PFSK-1 (cell line): ENCODE results near the gene CSTF2T. TPM values are rescaled to one million over a fixed set of nuclear protein-coding genes. Genes with fewer than 3 reads are reported as not detected.

Source experiments
- FOXP2 ChIP-seq: optimal IDR thresholded peaks from 2 replicates; pipeline ENCODE3; 2011; ENCODE audit warnings: borderline replicate concordance, control low read depth, inconsistent platforms; ENCODE audit not compliant: insufficient read depth; ENCODE audit errors: extremely low read length, extremely low read depth
- POLR2AphosphoS5 ChIP-seq: IDR thresholded peaks from 2 replicates; pipeline ENCODE4 v1.6.1; 2012; ENCODE audit warnings: low read depth, mild to moderate bottlenecking, control low read depth, low read length, moderate library complexity
- SIN3A ChIP-seq: IDR thresholded peaks from 2 replicates; pipeline ENCODE4 v1.6.1; 2012; ENCODE audit warnings: mild to moderate bottlenecking, low read length, moderate library complexity, borderline replicate concordance; ENCODE audit not compliant: insufficient read depth
- TAF1 ChIP-seq: IDR thresholded peaks from 2 replicates; pipeline ENCODE4 v1.6.1; 2012; ENCODE audit warnings: low read length, control low read depth, borderline replicate concordance; ENCODE audit not compliant: insufficient read depth
- polyA plus RNA-seq: library from polyadenylated mRNA; unstranded; fragments of >200 nt; gene quantifications from one replicate; pipeline ENCODE4 v1.2.1, GENCODE V29; 2012; ENCODE audit warnings: low read depth, missing spikeins; ENCODE audit not compliant: insufficient read length
- TF ChIP-seq, protein P1 (sequence below), 2 experiments: IDR thresholded peaks; 2 replicates each; pipeline versions ENCODE4 v1.6.1 to v1.8.0; 2011 to 2012; ENCODE audit warnings: low read depth in 2 of 2, low read length in 2 of 2, control low read depth in 1 of 2, inconsistent platforms in 1 of 2, mild to moderate bottlenecking in 1 of 2, moderate library complexity in 1 of 2; ENCODE audit not compliant: insufficient read depth in 1 of 2

Gene CSTF2T, protein sequence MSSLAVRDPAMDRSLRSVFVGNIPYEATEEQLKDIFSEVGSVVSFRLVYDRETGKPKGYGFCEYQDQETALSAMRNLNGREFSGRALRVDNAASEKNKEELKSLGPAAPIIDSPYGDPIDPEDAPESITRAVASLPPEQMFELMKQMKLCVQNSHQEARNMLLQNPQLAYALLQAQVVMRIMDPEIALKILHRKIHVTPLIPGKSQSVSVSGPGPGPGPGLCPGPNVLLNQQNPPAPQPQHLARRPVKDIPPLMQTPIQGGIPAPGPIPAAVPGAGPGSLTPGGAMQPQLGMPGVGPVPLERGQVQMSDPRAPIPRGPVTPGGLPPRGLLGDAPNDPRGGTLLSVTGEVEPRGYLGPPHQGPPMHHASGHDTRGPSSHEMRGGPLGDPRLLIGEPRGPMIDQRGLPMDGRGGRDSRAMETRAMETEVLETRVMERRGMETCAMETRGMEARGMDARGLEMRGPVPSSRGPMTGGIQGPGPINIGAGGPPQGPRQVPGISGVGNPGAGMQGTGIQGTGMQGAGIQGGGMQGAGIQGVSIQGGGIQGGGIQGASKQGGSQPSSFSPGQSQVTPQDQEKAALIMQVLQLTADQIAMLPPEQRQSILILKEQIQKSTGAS
- polyA plus RNA-seq = 12.1 TPM

DNA sequence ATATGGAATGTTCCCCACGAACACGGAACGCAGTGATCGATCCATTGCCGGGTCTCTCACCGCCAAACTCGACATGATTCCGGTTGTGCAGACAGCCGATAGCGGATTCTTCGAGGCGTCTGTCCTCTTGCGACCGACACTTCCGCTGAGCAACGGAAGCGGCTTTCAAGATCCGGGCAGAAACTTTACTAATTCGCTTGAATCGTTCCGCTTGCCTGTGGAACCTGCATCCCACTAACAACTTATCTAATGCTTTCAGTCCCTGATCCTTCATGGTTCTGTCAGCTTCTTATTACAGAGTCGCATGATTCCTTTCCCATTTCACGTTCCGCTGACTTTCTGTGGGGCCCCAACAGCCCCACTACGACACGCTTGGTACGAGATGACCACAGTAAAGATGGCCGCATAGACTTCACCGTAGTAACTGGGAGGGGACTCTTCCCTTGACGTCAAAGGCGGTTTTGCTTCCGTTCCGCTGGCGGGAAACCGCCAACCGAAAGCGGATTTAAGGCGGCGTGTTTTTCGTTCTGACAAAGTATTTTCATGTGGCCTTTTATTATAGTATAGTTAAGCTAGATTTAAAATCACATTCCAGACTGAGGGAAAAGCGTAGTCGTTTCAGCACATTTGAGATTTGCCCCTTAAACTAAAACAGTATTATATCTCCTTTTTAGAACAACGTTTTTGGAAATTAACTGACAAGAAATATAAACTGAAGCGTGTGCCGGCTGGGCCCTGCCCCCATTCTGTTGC lies at the start of gene CSTF2T:
CSTF2T (minus strand) TSS at position 121 of the 753 bp plus-strand sequence; CDS start at position 75, 46 bp downstream.
- TF ChIP-seq SIN3A (peak; percentile 21; the same call in 1 of the 2 replicates), FOXP2 (no peak), TAF1 (peak; percentile 90; the same call in 1 of the 2 replicates), POLR2AphosphoS5 (peak; percentile 83; the same call in 1 of the 2 replicates)
- TF ChIP-seq, protein P1, sequence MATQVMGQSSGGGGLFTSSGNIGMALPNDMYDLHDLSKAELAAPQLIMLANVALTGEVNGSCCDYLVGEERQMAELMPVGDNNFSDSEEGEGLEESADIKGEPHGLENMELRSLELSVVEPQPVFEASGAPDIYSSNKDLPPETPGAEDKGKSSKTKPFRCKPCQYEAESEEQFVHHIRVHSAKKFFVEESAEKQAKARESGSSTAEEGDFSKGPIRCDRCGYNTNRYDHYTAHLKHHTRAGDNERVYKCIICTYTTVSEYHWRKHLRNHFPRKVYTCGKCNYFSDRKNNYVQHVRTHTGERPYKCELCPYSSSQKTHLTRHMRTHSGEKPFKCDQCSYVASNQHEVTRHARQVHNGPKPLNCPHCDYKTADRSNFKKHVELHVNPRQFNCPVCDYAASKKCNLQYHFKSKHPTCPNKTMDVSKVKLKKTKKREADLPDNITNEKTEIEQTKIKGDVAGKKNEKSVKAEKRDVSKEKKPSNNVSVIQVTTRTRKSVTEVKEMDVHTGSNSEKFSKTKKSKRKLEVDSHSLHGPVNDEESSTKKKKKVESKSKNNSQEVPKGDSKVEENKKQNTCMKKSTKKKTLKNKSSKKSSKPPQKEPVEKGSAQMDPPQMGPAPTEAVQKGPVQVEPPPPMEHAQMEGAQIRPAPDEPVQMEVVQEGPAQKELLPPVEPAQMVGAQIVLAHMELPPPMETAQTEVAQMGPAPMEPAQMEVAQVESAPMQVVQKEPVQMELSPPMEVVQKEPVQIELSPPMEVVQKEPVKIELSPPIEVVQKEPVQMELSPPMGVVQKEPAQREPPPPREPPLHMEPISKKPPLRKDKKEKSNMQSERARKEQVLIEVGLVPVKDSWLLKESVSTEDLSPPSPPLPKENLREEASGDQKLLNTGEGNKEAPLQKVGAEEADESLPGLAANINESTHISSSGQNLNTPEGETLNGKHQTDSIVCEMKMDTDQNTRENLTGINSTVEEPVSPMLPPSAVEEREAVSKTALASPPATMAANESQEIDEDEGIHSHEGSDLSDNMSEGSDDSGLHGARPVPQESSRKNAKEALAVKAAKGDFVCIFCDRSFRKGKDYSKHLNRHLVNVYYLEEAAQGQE (IDR thresholded peaks at IDR 0.05; ENCODE audit: insufficient read depth in 1 of 2, low read depth in 2 of 2, low read length in 2 of 2) = no peak

DNA sequence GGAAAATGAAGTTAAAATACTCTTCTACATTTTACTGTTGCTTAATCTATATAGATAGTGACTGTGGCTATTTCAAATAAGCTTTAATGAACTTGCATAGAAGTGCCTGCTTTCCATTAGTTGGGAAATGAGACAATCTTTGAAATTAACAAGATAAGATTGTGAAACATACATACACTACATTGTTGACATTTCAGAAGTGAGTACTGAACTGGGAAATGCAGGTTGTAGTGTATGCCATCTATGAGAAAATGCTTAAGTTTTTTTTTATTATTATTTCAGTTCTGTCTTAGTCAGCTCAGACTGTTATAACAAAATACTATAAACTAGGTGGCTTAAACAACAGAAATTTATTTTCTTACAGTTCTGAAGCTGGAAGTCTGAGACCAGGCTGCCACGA lies 49.6 kb upstream of the CSTF2T start:
- TF ChIP-seq, protein P1 (IDR thresholded peaks at IDR 0.05; ENCODE audit: insufficient read depth in 1 of 2, low read depth in 2 of 2, low read length in 2 of 2) = no peak
- TF ChIP-seq SIN3A = no peak

DNA sequence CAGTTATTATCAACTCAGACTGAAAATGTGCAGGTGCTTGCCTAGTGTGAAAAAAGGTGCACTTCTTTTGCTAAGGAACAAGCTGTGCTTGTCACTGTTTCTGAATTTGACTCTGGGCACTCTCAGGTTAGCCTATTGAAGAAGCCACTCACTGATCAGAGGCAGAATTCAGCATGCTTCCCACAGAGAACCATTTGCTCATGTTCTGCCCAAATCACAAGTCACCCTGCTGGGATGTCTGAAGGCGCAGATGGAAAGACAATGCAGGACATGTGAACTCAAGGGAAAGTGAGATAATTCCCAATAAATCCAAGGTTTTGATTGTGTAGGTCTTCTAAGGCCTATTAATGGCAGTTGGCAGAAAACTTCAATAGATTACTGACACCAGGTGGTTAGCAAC lies 47.8 kb upstream of the CSTF2T start:
- TF ChIP-seq TAF1 = no peak
- TF ChIP-seq, protein P1 (IDR thresholded peaks at IDR 0.05; ENCODE audit: insufficient read depth in 1 of 2, low read depth in 2 of 2, low read length in 2 of 2) = no peak
- TF ChIP-seq FOXP2 = no peak
- TF ChIP-seq SIN3A = no peak
- TF ChIP-seq POLR2AphosphoS5 = no peak

DNA sequence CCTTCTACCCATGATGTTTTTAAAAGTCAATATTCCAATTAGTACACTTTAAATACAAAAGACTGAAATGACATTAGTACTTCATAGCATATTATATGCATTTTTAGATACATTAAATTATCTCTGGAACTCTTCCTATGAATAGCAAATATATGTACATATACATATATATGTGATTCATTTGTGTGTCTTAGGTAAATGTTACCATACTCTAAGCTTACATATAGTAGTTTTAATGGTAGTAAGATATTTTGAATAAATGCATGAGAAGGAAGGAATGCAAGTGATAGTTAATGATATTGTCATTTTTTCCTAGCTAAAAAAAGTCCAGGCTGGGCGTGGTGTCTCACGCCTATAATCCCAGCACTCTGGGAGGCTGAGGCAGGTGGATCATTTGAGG lies 46.0 kb upstream of the CSTF2T start:
- TF ChIP-seq TAF1 = no peak
- TF ChIP-seq FOXP2 = no peak
- TF ChIP-seq POLR2AphosphoS5 = no peak
- TF ChIP-seq, protein P1 (IDR thresholded peaks at IDR 0.05; ENCODE audit: insufficient read depth in 1 of 2, low read depth in 2 of 2, low read length in 2 of 2) = no peak
- TF ChIP-seq SIN3A = no peak
